ENCODE measurements around the gene GIPC2. TPM values are rescaled to one million over a fixed set of nuclear protein-coding genes. Genes with fewer than 3 reads are reported as not detected.

Gene GIPC2
- total RNA-seq, 1 experiment from 2014 or later, result 0.07 TPM

DNA sequence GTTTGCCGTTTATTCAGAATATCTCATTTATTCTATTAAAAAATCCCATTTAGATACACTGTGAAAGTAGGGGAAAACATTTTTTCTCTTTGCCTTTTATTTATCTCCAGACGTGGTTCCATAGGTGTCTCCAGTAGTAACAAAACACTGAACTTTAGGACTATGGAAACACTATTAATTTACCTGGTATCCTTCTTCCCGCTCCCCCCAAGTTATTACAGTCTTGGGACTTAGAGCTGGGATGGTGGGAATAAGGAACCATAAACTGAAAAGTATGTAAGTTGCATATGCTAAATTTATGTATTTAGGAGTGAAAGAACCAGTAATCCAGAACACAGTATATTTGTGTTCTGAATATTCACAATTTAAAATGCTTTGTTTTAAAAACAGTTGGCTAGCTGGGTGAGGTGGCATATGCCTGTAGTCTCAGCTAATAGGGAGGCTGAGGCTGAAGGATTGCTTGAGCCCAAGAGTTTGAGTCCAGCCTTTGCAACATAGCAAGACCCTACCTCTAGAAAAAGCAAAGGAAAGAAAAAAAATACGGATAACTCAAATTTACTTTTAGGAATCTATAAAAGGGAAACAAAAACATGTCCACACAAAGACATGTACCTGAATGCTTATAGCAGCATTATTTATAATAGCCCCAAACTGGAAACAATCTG is 38.0 kb upstream of the GIPC2 start (continued):
- TF ChIP-seq, protein P1, sequence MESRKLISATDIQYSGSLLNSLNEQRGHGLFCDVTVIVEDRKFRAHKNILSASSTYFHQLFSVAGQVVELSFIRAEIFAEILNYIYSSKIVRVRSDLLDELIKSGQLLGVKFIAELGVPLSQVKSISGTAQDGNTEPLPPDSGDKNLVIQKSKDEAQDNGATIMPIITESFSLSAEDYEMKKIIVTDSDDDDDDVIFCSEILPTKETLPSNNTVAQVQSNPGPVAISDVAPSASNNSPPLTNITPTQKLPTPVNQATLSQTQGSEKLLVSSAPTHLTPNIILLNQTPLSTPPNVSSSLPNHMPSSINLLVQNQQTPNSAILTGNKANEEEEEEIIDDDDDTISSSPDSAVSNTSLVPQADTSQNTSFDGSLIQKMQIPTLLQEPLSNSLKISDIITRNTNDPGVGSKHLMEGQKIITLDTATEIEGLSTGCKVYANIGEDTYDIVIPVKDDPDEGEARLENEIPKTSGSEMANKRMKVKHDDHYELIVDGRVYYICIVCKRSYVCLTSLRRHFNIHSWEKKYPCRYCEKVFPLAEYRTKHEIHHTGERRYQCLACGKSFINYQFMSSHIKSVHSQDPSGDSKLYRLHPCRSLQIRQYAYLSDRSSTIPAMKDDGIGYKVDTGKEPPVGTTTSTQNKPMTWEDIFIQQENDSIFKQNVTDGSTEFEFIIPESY (IDR thresholded peaks at IDR 0.05; ENCODE audit: extremely low read depth, insufficient replicate concordance, low read length), result no peak
- TF ChIP-seq, protein P2, sequence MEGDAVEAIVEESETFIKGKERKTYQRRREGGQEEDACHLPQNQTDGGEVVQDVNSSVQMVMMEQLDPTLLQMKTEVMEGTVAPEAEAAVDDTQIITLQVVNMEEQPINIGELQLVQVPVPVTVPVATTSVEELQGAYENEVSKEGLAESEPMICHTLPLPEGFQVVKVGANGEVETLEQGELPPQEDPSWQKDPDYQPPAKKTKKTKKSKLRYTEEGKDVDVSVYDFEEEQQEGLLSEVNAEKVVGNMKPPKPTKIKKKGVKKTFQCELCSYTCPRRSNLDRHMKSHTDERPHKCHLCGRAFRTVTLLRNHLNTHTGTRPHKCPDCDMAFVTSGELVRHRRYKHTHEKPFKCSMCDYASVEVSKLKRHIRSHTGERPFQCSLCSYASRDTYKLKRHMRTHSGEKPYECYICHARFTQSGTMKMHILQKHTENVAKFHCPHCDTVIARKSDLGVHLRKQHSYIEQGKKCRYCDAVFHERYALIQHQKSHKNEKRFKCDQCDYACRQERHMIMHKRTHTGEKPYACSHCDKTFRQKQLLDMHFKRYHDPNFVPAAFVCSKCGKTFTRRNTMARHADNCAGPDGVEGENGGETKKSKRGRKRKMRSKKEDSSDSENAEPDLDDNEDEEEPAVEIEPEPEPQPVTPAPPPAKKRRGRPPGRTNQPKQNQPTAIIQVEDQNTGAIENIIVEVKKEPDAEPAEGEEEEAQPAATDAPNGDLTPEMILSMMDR (IDR thresholded peaks at IDR 0.05 in 2 of 3, conservative IDR thresholded peaks at IDR 0.05 in 1 of 3; ENCODE audit: borderline replicate concordance in 1 of 3, insufficient read depth in 1 of 3, low read depth in 2 of 3, low read length in 2 of 3), result no peak

DNA sequence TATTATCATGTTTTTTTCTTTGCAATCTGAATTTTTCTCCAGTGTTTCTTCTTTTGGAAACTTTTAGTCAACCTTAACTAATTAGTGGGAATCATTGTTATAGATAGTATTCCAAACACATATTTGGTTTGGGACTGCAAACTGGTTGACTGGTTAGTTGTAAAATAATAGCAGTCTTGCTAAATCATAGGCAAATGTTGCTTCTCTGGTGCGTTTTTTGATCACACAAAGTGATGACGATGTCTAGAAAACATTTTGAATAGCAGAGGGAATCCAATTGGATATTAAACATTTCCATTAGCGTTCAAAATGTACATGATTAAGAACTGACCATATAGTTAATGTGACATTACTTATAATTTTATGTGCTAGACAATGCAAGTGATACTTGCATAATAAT is 36.5 kb upstream of the GIPC2 start:
- ChIA-PET RAD21 (ENCODE audit: low non-redundant PET in 1 of 2, low total read pairs in 2 of 2, uncharacterized antibody in 2 of 2, unreplicated experiment in 2 of 2) (no interaction called here), CTCF (no interaction called here), POLR2A (no interaction called here)
- no peak for DNase-seq (ENCODE audit: low read depth, low spot score)
- H3K27ac ChIP-seq (ENCODE audit: low read depth, low read length), result no peak overlapping the region
- no peaks in the 10 kb centered on the region for H3K9me3 ChIP-seq (ENCODE audit: control insufficient read depth in 1 of 2, insufficient read depth in 1 of 2, low read depth in 1 of 2, low read length in 2 of 2)
- peaks cover 79% of the 10 kb centered on the region for H3K79me2 ChIP-seq (ENCODE audit: insufficient read depth, low read length)
- no peak overlapping the region for H3K4me3 ChIP-seq (replicated peaks in 1 of 2; ENCODE audit: low read depth in 1 of 2, low read length in 2 of 2)
- no peak overlapping the region for H2AFZ ChIP-seq (ENCODE audit: low read depth, low read length, poor library complexity, severe bottlenecking)
- H3K9ac ChIP-seq (ENCODE audit: low read length), result no peak overlapping the region
- no peak overlapping the region for H3K4me2 ChIP-seq (ENCODE audit: low read length)
- no TSS peak for BruUV-seq (replicated peaks)
- no peaks in the 10 kb centered on the region; the same call in 1 of the 2 replicates for H4K20me1 ChIP-seq (ENCODE audit: insufficient read depth)
- ATAC-seq, result no peak
- H3K36me3 ChIP-seq (ENCODE audit: control insufficient read depth in 1 of 2, insufficient read depth in 2 of 2, low read length in 2 of 2), result peaks cover 4 to 5% of the 10 kb centered on the region in 2 experiments; a peak in 3 of 4 replicates
- intact Hi-C loops (cut with micrococcal nuclease), result no loop called here
- H3K9me2 ChIP-seq (ENCODE audit: insufficient read depth), result no peaks in the 10 kb centered on the region
- peaks cover 8 to 17% of the 10 kb centered on the region in 2 experiments for H3K4me1 ChIP-seq (ENCODE audit: control insufficient read depth in 1 of 2, insufficient read depth in 2 of 2, low read length in 2 of 2)
- H3K27me3 ChIP-seq (ENCODE audit: insufficient read depth, low read length), result no peaks in the 10 kb centered on the region
- no peak for TF ChIP-seq ZFX (IDR thresholded peaks at IDR 0.05)
- TF ChIP-seq FOSL1 (IDR thresholded peaks at IDR 0.05; ENCODE audit: low read depth), result no peak
- TF ChIP-seq, protein P3, sequence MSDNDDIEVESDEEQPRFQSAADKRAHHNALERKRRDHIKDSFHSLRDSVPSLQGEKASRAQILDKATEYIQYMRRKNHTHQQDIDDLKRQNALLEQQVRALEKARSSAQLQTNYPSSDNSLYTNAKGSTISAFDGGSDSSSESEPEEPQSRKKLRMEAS (IDR thresholded peaks at IDR 0.05), result no peak
- no peak for TF ChIP-seq CEBPB (IDR thresholded peaks at IDR 0.05; ENCODE audit: low read depth)
- TF ChIP-seq EGR1 (IDR thresholded peaks at IDR 0.05; ENCODE audit: low read depth), result no peak
- TF ChIP-seq YY1 (IDR thresholded peaks at IDR 0.05; ENCODE audit: extremely low read depth, insufficient replicate concordance, low read depth, low read length), result no peak
- TF ChIP-seq, protein P2 (IDR thresholded peaks at IDR 0.05 in 2 of 3, conservative IDR thresholded peaks at IDR 0.05 in 1 of 3; ENCODE audit: borderline replicate concordance in 1 of 3, insufficient read depth in 1 of 3, low read depth in 2 of 3, low read length in 2 of 3), result no peak
- TF ChIP-seq CBX3 (IDR thresholded peaks at IDR 0.05; ENCODE audit: low read depth), result no peak
- TF ChIP-seq TCF7L2 (IDR thresholded peaks at IDR 0.05; ENCODE audit: borderline replicate concordance, extremely low read depth, insufficient read depth, insufficient read length), result no peak
- no peak for TF ChIP-seq ELF1 (IDR thresholded peaks at IDR 0.05; ENCODE audit: borderline replicate concordance, low read depth)
- TF ChIP-seq, protein P4, sequence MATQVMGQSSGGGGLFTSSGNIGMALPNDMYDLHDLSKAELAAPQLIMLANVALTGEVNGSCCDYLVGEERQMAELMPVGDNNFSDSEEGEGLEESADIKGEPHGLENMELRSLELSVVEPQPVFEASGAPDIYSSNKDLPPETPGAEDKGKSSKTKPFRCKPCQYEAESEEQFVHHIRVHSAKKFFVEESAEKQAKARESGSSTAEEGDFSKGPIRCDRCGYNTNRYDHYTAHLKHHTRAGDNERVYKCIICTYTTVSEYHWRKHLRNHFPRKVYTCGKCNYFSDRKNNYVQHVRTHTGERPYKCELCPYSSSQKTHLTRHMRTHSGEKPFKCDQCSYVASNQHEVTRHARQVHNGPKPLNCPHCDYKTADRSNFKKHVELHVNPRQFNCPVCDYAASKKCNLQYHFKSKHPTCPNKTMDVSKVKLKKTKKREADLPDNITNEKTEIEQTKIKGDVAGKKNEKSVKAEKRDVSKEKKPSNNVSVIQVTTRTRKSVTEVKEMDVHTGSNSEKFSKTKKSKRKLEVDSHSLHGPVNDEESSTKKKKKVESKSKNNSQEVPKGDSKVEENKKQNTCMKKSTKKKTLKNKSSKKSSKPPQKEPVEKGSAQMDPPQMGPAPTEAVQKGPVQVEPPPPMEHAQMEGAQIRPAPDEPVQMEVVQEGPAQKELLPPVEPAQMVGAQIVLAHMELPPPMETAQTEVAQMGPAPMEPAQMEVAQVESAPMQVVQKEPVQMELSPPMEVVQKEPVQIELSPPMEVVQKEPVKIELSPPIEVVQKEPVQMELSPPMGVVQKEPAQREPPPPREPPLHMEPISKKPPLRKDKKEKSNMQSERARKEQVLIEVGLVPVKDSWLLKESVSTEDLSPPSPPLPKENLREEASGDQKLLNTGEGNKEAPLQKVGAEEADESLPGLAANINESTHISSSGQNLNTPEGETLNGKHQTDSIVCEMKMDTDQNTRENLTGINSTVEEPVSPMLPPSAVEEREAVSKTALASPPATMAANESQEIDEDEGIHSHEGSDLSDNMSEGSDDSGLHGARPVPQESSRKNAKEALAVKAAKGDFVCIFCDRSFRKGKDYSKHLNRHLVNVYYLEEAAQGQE (IDR thresholded peaks at IDR 0.05; ENCODE audit: low read depth), result no peak
- TF ChIP-seq ZNF274 (IDR thresholded peaks at IDR 0.05; ENCODE audit: low read depth, low read length), result no peak

All from HCT116 (cell line).